Ascending aorta (tissue), 2 donors: Measurements from ENCODE around the gene SLC1A3. TPM values are rescaled to one million over a fixed set of nuclear protein-coding genes. Genes with fewer than 3 reads are reported as not detected.

ENCODE experiments used
- DNase-seq, 2 donors: peaks; one replicate each; pipeline ENCODE4 v3.0.0-alpha.2; 2019; ENCODE audit warnings: low spot score in 2 of 2
- H3K27ac ChIP-seq, 2 donors: fragments of 200-600 bp; sonication (generic); one replicate each; pipeline ENCODE4 v1.5.1; 2016 to 2017; ENCODE audit warnings: mild to moderate bottlenecking in 1 of 2
- H3K27me3 ChIP-seq: fragments of 200-600 bp; sonication (generic); one replicate; pipeline ENCODE4 v1.5.1; 2017
- H3K36me3 ChIP-seq, 2 donors: fragments of 200-600 bp; sonication (generic); one replicate each; pipeline ENCODE4 v1.5.1; 2016
- H3K4me1 ChIP-seq, 2 donors: fragments of 200-600 bp; sonication (generic); one replicate each; pipeline ENCODE4 v1.5.1; 2016 to 2017; ENCODE audit warnings: mild to moderate bottlenecking in 1 of 2
- H3K4me3 ChIP-seq, 2 donors: fragments of 200-600 bp; sonication (generic); one replicate each; pipeline ENCODE4 v1.5.1; 2016 to 2017; ENCODE audit warnings: mild to moderate bottlenecking in 1 of 2
- H3K9me3 ChIP-seq, 2 donors: fragments of 200-600 bp; sonication (generic); one replicate each; pipeline ENCODE4 v1.5.1; 2016
- CTCF ChIP-seq, 3 experiments: fragments of 200-600 bp in 2 of 3; fragments of 450-650 bp in 1 of 3; sonication (generic) in 2 of 3; IDR thresholded peaks; one replicate each; pipeline ENCODE4 v1.5.1; 2016 to 2019; ENCODE audit warnings: antibody characterized with exemption in 3 of 3, mild to moderate bottlenecking in 1 of 3, moderate library complexity in 1 of 3
- intact Hi-C: fragments of 100-400 bp; cut with DNase I; formaldehyde crosslinking; loops from one replicate; pipeline ENCODE4 v1.15.1; 2023
- total RNA-seq: library from RNA; depleted of rRNA; stranded (reverse); fragments of >200 nt; gene quantifications from one replicate; pipeline ENCODE4 v1.1.0, GENCODE V29; 2016

Gene SLC1A3
- total RNA-seq, 1 donor from 2014 or later = 3.0 TPM

- Histone ChIP-seq H3K9me3 (no peaks in the 10 kb centered on the region), H3K4me1 (peaks cover 0 to under 1% of the 10 kb centered on the region in 2 donors), H3K4me3 (no peak overlapping the region), H3K36me3 (no peaks in the 10 kb centered on the region), H3K27ac (no peak overlapping the region), H3K27me3 (no peaks in the 10 kb centered on the region)
- TF ChIP-seq CTCF (IDR thresholded peaks at IDR 0.05) = no peak
- intact Hi-C loops = no loop called here
- DNase-seq = no peak
Observed at GRCh38 chr5:36698031-36698430, 91.6 kb downstream of the SLC1A3 start.

- Histone ChIP-seq H3K27me3 (no peaks in the 10 kb centered on the region), H3K4me1 (no peaks in the 10 kb centered on the region), H3K9me3 (no peaks in the 10 kb centered on the region), H3K4me3 (no peak overlapping the region), H3K27ac (no peak overlapping the region), H3K36me3 (no peaks in the 10 kb centered on the region)
- no peak for TF ChIP-seq CTCF (IDR thresholded peaks at IDR 0.05)
- no peak for DNase-seq
- intact Hi-C loops = no loop called here
Observed at GRCh38 chr5:36701085-36701698, 94.8 kb downstream of the SLC1A3 start.

- no peak overlapping the region for H3K27ac ChIP-seq
- H3K4me1 ChIP-seq = no peaks in the 10 kb centered on the region
- H3K36me3 ChIP-seq = no peaks in the 10 kb centered on the region
- H3K9me3 ChIP-seq = no peaks in the 10 kb centered on the region
- no peak for TF ChIP-seq CTCF (IDR thresholded peaks at IDR 0.05)
- no peak overlapping the region for H3K4me3 ChIP-seq
- DNase-seq = no peak
- intact Hi-C loops = no loop called here
- no peaks in the 10 kb centered on the region for H3K27me3 ChIP-seq
Observed at GRCh38 chr5:36703245-36703860, 96.9 kb downstream of the SLC1A3 start.

GRCh38 chr5:36704131-36704530, 97.7 kb downstream of the SLC1A3 start:
- DNase-seq = no peak
- H3K27me3 ChIP-seq = no peaks in the 10 kb centered on the region
- H3K9me3 ChIP-seq = no peaks in the 10 kb centered on the region
- no peak overlapping the region for H3K27ac ChIP-seq
- H3K36me3 ChIP-seq = no peaks in the 10 kb centered on the region
- TF ChIP-seq CTCF (IDR thresholded peaks at IDR 0.05) = no peak
- intact Hi-C loops = no loop called here
- no peak overlapping the region for H3K4me3 ChIP-seq
- no peaks in the 10 kb centered on the region for H3K4me1 ChIP-seq

- intact Hi-C loops = no loop called here
Observed at GRCh38 chr5:36705055-36705454, 98.6 kb downstream of the SLC1A3 start.

More at GRCh38 chr5:36705055-36705454, 98.6 kb downstream of the SLC1A3 start:
- Histone ChIP-seq H3K4me1 (no peaks in the 10 kb centered on the region), H3K4me3 (no peak overlapping the region), H3K27me3 (no peaks in the 10 kb centered on the region), H3K36me3 (no peaks in the 10 kb centered on the region), H3K27ac (no peak overlapping the region), H3K9me3 (no peaks in the 10 kb centered on the region)
- no peak for DNase-seq
- no peak for TF ChIP-seq CTCF (IDR thresholded peaks at IDR 0.05)
